Lung microvascular endothelial cell (primary cell): Measurements from ENCODE around the gene TJP1. TPM values are rescaled to one million over a fixed set of nuclear protein-coding genes. Genes with fewer than 3 reads are reported as not detected.

Experiments used
- DNase-seq, 2 donors: peaks; one replicate each; pipeline versions ENCODE4 v3.0.0 to v3.0.0-alpha.2; 2010; ENCODE audit warnings: low read depth in 2 of 2
- total RNA-seq: library from RNA; depleted of rRNA; stranded (reverse); fragments of >200 nt; gene quantifications from 2 replicates; pipeline ENCODE4 v1.2.1, GENCODE V29; 2014

TJP1 gene
- 68.1 and 69.7 TPM in 2 replicates for total RNA-seq

GRCh38 chr15:29822100-29822683, at the start of gene TJP1:
TSS of gene TJP1 (minus strand) at chr15:29822468. CDS start at chr15:29822028, 440 bp downstream.
- DNase-seq: peak; percentile 81 to 83

- DNase-seq: peak in 1 of 2 donors; percentile 61
Measured at GRCh38 chr15:29871401-29871800, 49.1 kb upstream of the TJP1 start.

GRCh38 chr15:29870495-29871151, 48.4 kb upstream of the TJP1 start:
- peak; percentile 6 to 37 for DNase-seq

GRCh38 chr15:29867241-29868000, 45.2 kb upstream of the TJP1 start:
- no peak for DNase-seq

- no peak for DNase-seq
Measured at GRCh38 chr15:29866337-29866736, 44.1 kb upstream of the TJP1 start.

GRCh38 chr15:29864501-29864900, 42.2 kb upstream of the TJP1 start:
- peak in 1 of 2 donors; percentile 77 for DNase-seq

GRCh38 chr15:29863438-29863837, 41.2 kb upstream of the TJP1 start:
- DNase-seq: no peak

- DNase-seq: no peak
Measured at GRCh38 chr15:29862271-29862670, 40.0 kb upstream of the TJP1 start.

- no peak for DNase-seq
Measured at GRCh38 chr15:29860872-29861271, 38.6 kb upstream of the TJP1 start.

- DNase-seq: no peak
Measured at GRCh38 chr15:29859973-29860715, 37.9 kb upstream of the TJP1 start.

GRCh38 chr15:29859293-29859692, 37.0 kb upstream of the TJP1 start:
- no peak for DNase-seq

- DNase-seq: no peak
Measured at GRCh38 chr15:29857221-29857789, 35.0 kb upstream of the TJP1 start.

GRCh38 chr15:29854413-29854812, 32.1 kb upstream of the TJP1 start:
- DNase-seq: no peak

- no peak for DNase-seq
Measured at GRCh38 chr15:29853211-29853987, 31.1 kb upstream of the TJP1 start.

GRCh38 chr15:29852201-29852600, 29.9 kb upstream of the TJP1 start:
- DNase-seq: no peak

GRCh38 chr15:29849716-29850115, 27.4 kb upstream of the TJP1 start:
- DNase-seq: no peak

GRCh38 chr15:29849218-29849617, 26.9 kb upstream of the TJP1 start:
- no peak for DNase-seq

GRCh38 chr15:29844290-29844903, 22.1 kb upstream of the TJP1 start:
- DNase-seq: no peak

GRCh38 chr15:29842290-29842689, 20.0 kb upstream of the TJP1 start:
- no peak for DNase-seq

GRCh38 chr15:29840926-29841325, 18.7 kb upstream of the TJP1 start:
- DNase-seq: no peak
